ENCODE measurements around the gene PAGE2.
A peak's percentile ranks its signal among the peaks of the same experiment; 100 is the strongest.
"Not testable (repeated sequence)": the region's sequence is repeated elsewhere in the genome, so short reads cannot be mapped to it uniquely, and the experiment has no call there.

The PAGE2 gene

GRCh38 chrX:55127692-55128091 is 38.9 kb downstream of the PAGE2 start:
- peak; percentile 1 for DNase-seq

- DNase-seq = no peak
Observed at GRCh38 chrX:55129361-55129760, 40.5 kb downstream of the PAGE2 start.

GRCh38 chrX:55130481-55130880 is 41.7 kb downstream of the PAGE2 start:
- no peak for DNase-seq

GRCh38 chrX:55132416-55132815 is 43.6 kb downstream of the PAGE2 start:
- DNase-seq = no peak

- DNase-seq = peak; percentile 9
Observed at GRCh38 chrX:55135171-55135570, 46.4 kb downstream of the PAGE2 start.

- not testable (repeated sequence) for DNase-seq
Observed at GRCh38 chrX:55140800-55141199, 52.0 kb downstream of the PAGE2 start.
